ENCODE results near the gene SAC3D1.
"Not testable (repeated sequence)": the region's sequence is repeated elsewhere in the genome, so short reads cannot be mapped to it uniquely, and the experiment has no call there.

SAC3D1 gene

GRCh38 chr11:65040847-65041622, at the start of gene SAC3D1:
Gene SAC3D1 (plus strand): TSS chr11:65041210. CDS start chr11:65041293, 83 bp downstream.
- DNase-seq = peak; percentile 98

GRCh38 chr11:64994318-64994717, 46.7 kb upstream of the SAC3D1 start:
- no peak for DNase-seq

- DNase-seq = no peak
Observed at GRCh38 chr11:64996327-64996709, 44.7 kb upstream of the SAC3D1 start.

GRCh38 chr11:64996710-64997380, 44.2 kb upstream of the SAC3D1 start, which contains the start of gene BATF2:
Gene BATF2 (minus strand): TSS chr11:64996971. CDS start chr11:64996914, 57 bp downstream.
- DNase-seq = peak; percentile 56

GRCh38 chr11:64998141-64998540, 42.9 kb upstream of the SAC3D1 start:
- DNase-seq = peak; percentile 42

GRCh38 chr11:64998690-64999431, 42.1 kb upstream of the SAC3D1 start:
- peak; percentile 83 for DNase-seq

- no peak for DNase-seq
Observed at GRCh38 chr11:64999478-64999877, 41.5 kb upstream of the SAC3D1 start.

GRCh38 chr11:65002706-65003105, 38.3 kb upstream of the SAC3D1 start:
- no peak for DNase-seq

- DNase-seq = no peak
Observed at GRCh38 chr11:65003282-65003681, 37.7 kb upstream of the SAC3D1 start.

- DNase-seq = not testable (repeated sequence)
Observed at GRCh38 chr11:65003968-65004367, 37.0 kb upstream of the SAC3D1 start.

- no peak for DNase-seq
Observed at GRCh38 chr11:65008016-65008415, 33.0 kb upstream of the SAC3D1 start.

- DNase-seq = no peak
Observed at GRCh38 chr11:65008873-65009272, 32.1 kb upstream of the SAC3D1 start.

GRCh38 chr11:65013130-65013887, 27.7 kb upstream of the SAC3D1 start:
- peak; percentile 82 for DNase-seq

- DNase-seq = peak; percentile 90
Observed at GRCh38 chr11:65013888-65014725, 26.9 kb upstream of the SAC3D1 start, which contains the start of gene ARL2. Gene ARL2 (plus strand): TSS chr11:65014160. CDS start chr11:65014208, 48 bp downstream.

- DNase-seq = no peak
Observed at GRCh38 chr11:65014726-65015227, 26.2 kb upstream of the SAC3D1 start.

GRCh38 chr11:65016705-65017104, 24.3 kb upstream of the SAC3D1 start:
- no peak for DNase-seq

- no peak for DNase-seq
Observed at GRCh38 chr11:65017937-65018336, 23.1 kb upstream of the SAC3D1 start.

- DNase-seq = no peak
Observed at GRCh38 chr11:65019824-65020223, 21.2 kb upstream of the SAC3D1 start.

- no peak for DNase-seq
Observed at GRCh38 chr11:65021003-65021402, 20.0 kb upstream of the SAC3D1 start.

- no peak for DNase-seq
Observed at GRCh38 chr11:65021509-65021908, 19.5 kb upstream of the SAC3D1 start.

GRCh38 chr11:65023502-65023901, 17.5 kb upstream of the SAC3D1 start:
- not testable (repeated sequence) for DNase-seq

All from NCI-H526 treated with DMSO at 0.1 percent for 48 hours (cell line).